HFF-Myc (cell line): ENCODE results near the gene STK39.

Source experiments
- DNase-seq: peaks from one replicate; pipeline ENCODE4 v3.0.0-alpha.2; 2011; ENCODE audit warnings: low read depth; ENCODE audit errors: extremely low read depth
- H3K4me3 ChIP-seq: replicated peaks from 2 replicates; pipeline ENCODE4 v1.5.1; 2011; ENCODE audit warnings: low read depth, mild to moderate bottlenecking, control low read depth, low read length
- CTCF ChIP-seq: IDR thresholded peaks from 2 replicates; pipeline ENCODE4 v1.5.1; 2012; ENCODE audit warnings: mild to moderate bottlenecking, low read depth, low read length, control low read depth; ENCODE audit errors: missing control alignments

The STK39 gene

GRCh38 chr2:168211664-168212163 lies 35.7 kb downstream of the STK39 start:
- H3K4me3 ChIP-seq, result no peak overlapping the region
- no peak for DNase-seq
- no peak for TF ChIP-seq CTCF

- TF ChIP-seq CTCF, result no peak
- DNase-seq, result peak; percentile 69
- H3K4me3 ChIP-seq, result no peak overlapping the region
Measured at GRCh38 chr2:168210895-168211570, 36.4 kb downstream of the STK39 start.

- TF ChIP-seq CTCF, result no peak
- H3K4me3 ChIP-seq, result no peak overlapping the region
- DNase-seq, result no peak
Measured at GRCh38 chr2:168210216-168210894, 37.0 kb downstream of the STK39 start.

GRCh38 chr2:168208652-168209051 lies 38.7 kb downstream of the STK39 start:
- DNase-seq, result no peak
- no peak overlapping the region for H3K4me3 ChIP-seq
- TF ChIP-seq CTCF, result no peak

- DNase-seq, result no peak
- TF ChIP-seq CTCF, result no peak
- no peak overlapping the region for H3K4me3 ChIP-seq
Measured at GRCh38 chr2:168207851-168208250, 39.5 kb downstream of the STK39 start.

GRCh38 chr2:168203762-168204693 lies 43.4 kb downstream of the STK39 start:
- no peak overlapping the region for H3K4me3 ChIP-seq
- no peak for TF ChIP-seq CTCF
- no peak for DNase-seq
